PFSK-1 (cell line): ENCODE results near the gene SERPINB10.

Experiments used
- FOXP2 ChIP-seq: optimal IDR thresholded peaks from 2 replicates; pipeline ENCODE3; 2011; ENCODE audit warnings: borderline replicate concordance, control low read depth, inconsistent platforms; ENCODE audit not compliant: insufficient read depth; ENCODE audit errors: extremely low read length, extremely low read depth
- POLR2AphosphoS5 ChIP-seq: IDR thresholded peaks from 2 replicates; pipeline ENCODE4 v1.6.1; 2012; ENCODE audit warnings: low read depth, mild to moderate bottlenecking, control low read depth, low read length, moderate library complexity
- REST ChIP-seq, 2 experiments: IDR thresholded peaks; 2 replicates each; pipeline versions ENCODE4 v1.6.1 to v1.8.0; 2011 to 2012; ENCODE audit warnings: low read depth in 2 of 2, low read length in 2 of 2, control low read depth in 1 of 2, inconsistent platforms in 1 of 2, mild to moderate bottlenecking in 1 of 2, moderate library complexity in 1 of 2; ENCODE audit not compliant: insufficient read depth in 1 of 2
- SIN3A ChIP-seq: IDR thresholded peaks from 2 replicates; pipeline ENCODE4 v1.6.1; 2012; ENCODE audit warnings: mild to moderate bottlenecking, low read length, moderate library complexity, borderline replicate concordance; ENCODE audit not compliant: insufficient read depth
- TAF1 ChIP-seq: IDR thresholded peaks from 2 replicates; pipeline ENCODE4 v1.6.1; 2012; ENCODE audit warnings: low read length, control low read depth, borderline replicate concordance; ENCODE audit not compliant: insufficient read depth

SERPINB10 gene

DNA sequence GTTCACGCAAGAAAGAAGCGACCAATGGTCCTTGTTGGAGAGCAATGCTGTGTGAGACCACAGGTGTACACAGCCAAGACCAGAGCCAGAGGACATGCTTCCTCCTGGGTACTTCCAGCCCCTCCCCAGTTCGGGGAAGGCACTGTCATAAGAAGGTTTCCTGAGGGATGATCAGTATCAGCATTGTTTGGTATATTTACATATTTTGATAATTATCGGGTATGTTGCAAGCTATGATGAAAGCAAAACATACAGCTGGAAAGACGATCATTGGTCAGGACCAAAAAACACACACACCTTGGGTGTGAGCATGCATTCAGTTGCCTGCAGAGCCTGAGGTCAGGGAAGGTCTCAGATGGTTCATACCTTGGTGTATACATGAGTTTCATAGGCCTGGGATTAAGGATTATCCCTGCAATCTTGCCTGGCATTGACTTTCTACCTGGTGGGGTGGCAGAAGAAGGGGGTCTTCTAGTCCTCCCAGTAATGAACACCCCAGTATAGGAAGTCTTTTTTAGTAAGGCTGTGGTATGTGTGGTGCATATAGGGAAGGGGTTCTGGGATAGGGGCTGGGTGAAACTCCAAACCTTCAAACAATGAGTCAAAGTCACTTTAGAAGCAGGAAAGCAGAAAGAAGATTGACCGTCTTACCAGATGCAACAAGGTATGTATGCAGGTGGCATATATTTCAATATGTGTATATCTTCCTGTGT is 17.4 kb upstream of the SERPINB10 start:
- TF ChIP-seq POLR2AphosphoS5, result no peak
- no peak for TF ChIP-seq REST (IDR thresholded peaks at IDR 0.05; ENCODE audit: insufficient read depth in 1 of 2, low read depth in 2 of 2, low read length in 2 of 2)
- TF ChIP-seq SIN3A, result no peak
- TF ChIP-seq TAF1, result no peak
- TF ChIP-seq FOXP2, result no peak

GRCh38 chr18:63890950-63891304 is 16.8 kb upstream of the SERPINB10 start:
- TF ChIP-seq SIN3A (no peak), REST (IDR thresholded peaks at IDR 0.05; ENCODE audit: insufficient read depth in 1 of 2, low read depth in 2 of 2, low read length in 2 of 2) (no peak), FOXP2 (no peak), POLR2AphosphoS5 (no peak), TAF1 (no peak)

DNA sequence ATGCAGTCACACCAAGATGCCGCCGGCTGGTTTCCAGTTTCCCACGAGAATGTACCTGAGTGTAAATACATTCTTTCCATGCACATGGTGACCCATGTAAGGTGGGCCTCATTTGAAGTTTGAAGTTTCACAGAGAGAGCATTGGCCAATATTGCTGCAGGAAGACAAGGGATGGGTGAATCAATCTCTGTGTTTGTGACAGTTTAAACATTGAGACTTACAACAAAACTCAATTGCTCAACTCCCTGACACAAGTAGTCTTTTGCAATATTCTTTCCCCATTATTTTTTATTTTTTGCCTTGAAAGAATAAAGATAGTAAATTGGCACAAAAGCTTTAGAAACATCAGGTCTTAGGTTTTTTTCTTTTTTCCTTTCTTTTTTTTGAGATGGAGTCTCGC is 15.2 kb upstream of the SERPINB10 start:
- TF ChIP-seq FOXP2 (no peak), POLR2AphosphoS5 (no peak), REST (IDR thresholded peaks at IDR 0.05; ENCODE audit: insufficient read depth in 1 of 2, low read depth in 2 of 2, low read length in 2 of 2) (no peak), SIN3A (no peak)

GRCh38 chr18:63894106-63894772 is 13.5 kb upstream of the SERPINB10 start:
- TF ChIP-seq REST (IDR thresholded peaks at IDR 0.05; ENCODE audit: insufficient read depth in 1 of 2, low read depth in 2 of 2, low read length in 2 of 2) (no peak), POLR2AphosphoS5 (no peak)

DNA sequence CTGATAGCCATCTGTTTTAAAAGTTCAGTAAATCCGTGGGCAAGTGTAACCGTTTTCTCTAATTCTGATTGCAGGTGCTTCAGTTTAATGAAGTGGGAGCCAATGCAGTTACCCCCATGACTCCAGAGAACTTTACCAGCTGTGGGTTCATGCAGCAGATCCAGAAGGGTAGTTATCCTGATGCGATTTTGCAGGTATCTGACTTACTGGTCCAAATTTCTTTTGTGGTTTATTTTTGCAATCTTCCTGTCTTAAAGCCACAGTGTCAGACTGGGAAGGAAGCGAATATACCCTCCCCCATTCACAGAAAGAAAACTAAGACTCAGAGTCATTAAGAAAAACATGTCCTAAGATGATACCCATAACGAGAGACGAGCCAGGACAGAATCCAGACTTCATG is 12.6 kb upstream of the SERPINB10 start:
- no peak for TF ChIP-seq SIN3A
- no peak for TF ChIP-seq TAF1
- no peak for TF ChIP-seq FOXP2
- no peak for TF ChIP-seq POLR2AphosphoS5
- no peak for TF ChIP-seq REST (IDR thresholded peaks at IDR 0.05; ENCODE audit: insufficient read depth in 1 of 2, low read depth in 2 of 2, low read length in 2 of 2)
